ENCODE measurements around the gene GNG13. TPM values are rescaled to one million over a fixed set of nuclear protein-coding genes. Genes with fewer than 3 reads are reported as not detected.
"Not testable (repeated sequence)": the region's sequence is repeated elsewhere in the genome, so short reads cannot be mapped to it uniquely, and the experiment has no call there.

The GNG13 gene
- total RNA-seq, 1 donor from 2014 or later: not detected

DNA sequence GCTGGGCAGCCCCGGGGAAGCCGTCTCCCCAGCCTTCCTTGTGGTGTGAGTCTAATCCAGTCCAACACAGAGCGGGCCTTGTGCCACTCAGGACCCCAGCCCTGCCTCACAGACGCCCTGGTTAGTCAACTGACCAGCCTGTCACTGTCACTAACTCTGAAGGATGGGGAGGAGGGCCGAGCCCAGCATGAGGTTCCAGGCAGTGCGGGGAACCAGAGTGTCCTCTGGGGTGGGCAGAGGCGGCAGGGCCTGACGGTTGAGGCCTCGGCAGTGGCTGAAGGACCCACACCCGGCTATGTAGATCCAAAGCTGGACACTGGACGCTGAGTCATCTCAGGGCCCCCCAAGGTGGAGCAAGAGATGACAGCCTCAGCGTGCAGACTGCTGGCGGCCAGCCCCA lies 21.0 kb downstream of the GNG13 start:
- no peak for DNase-seq (ENCODE audit: low read depth, low spot score)

DNA sequence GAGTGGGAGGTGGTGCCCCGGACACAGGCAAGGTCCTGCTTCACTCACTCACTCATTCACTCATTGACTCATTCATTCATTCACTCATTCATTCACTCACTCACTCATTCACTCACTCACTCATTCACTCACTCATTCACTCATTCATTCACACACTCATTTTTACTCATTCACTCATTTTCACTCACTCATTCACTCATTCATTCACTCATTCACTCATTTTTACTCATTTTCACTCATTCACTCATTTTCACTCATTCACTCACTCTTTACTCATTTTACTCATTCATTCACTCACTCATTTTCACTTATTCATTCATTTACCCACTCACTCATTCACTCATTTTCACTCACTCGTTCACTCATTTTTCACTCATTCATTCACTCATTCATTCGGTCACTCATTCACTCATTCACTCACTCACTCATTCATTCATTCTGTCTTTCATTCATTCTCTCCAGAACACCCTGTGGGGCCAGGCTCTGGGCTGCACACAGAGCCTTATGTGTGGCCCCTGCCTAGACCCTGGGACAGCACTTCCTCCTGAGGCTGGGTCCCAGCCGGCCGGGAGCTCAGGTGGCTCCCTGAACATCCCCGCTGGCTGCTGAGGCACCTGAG lies 21.5 kb downstream of the GNG13 start:
- no peak for DNase-seq (ENCODE audit: low read depth, low spot score)

DNA sequence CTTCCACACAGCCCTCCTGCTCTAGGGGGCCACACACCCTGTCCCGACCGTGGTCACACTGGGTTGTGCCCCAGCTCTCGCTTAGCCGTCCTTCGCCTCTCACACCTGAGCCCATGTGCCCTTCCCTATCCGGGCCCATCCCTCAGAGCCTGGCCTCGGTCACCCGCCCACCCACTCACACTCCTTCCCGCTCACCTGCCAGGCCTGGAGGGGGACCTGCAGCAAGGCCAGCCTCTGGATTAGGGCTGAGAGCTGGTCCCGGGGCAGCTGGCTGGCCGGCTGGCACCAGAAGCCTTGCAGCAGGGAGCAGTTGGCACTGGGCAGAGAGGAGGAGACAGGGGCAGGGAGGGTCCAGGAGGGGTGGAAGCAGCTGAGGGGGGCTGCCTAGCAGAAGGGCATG lies 22.1 kb downstream of the GNG13 start:
- DNase-seq (ENCODE audit: low read depth, low spot score): no peak

DNA sequence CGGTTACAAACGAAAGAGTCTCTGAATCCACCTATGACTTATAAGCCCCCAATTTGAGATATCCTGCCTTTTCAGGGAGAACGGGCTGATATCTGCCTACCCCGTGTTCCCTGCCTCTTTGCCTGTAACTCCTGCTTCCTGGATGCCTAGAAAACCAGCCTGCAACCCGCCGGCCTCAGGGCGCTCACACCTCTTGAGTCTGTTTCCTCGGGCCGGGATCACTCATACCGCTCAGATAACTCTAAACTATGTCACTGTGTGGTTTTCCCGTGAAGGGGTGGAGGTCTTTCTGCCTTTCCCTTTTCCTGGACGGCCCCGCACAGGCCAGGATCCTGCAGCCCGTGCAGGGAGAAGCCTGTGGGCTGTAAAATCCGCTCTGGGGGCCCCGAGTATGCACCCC lies 22.7 kb downstream of the GNG13 start:
- no peak for DNase-seq (ENCODE audit: low read depth, low spot score)

DNA sequence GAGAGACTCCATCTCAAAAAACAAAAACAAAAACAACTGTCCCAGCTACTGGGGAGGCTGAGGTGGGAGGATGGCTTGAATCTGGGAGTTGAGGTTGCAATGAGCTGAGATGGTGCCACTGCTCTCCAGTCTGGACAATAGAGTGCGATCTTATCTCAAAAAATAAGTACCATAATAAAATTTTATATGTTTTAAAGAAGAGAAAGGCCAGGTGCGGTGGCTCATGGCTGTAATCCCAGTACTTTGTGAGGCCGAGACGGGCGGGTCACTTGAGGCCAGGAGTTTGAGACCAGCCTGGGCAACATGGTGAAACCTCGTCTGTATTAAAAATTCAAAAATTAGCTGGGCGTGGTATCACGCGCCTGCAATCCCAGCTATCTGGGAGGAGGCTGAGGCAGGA lies 23.7 kb downstream of the GNG13 start:
- no peak for DNase-seq (ENCODE audit: low read depth, low spot score)

DNA sequence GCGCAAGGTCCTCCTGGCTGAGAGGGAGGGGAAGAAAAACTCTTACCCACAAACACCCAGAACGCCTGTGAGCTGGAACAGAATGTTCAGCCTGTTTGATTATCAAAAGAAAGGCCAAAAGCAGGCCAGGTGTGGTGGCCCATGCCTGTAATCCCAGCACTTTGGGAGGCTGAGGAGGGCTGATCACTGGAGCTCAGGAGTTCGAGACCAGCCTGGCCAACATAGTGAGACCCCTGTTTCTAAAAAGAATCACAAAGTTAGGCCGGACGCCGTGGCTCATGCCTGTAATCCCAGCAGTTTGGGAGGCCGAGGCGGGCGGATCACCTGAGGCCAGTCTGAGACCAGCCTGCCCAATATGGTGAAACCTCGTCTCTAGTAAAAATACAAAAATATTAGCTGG lies 24.2 kb downstream of the GNG13 start:
- not testable (repeated sequence) for DNase-seq (ENCODE audit: low read depth, low spot score)

DNA sequence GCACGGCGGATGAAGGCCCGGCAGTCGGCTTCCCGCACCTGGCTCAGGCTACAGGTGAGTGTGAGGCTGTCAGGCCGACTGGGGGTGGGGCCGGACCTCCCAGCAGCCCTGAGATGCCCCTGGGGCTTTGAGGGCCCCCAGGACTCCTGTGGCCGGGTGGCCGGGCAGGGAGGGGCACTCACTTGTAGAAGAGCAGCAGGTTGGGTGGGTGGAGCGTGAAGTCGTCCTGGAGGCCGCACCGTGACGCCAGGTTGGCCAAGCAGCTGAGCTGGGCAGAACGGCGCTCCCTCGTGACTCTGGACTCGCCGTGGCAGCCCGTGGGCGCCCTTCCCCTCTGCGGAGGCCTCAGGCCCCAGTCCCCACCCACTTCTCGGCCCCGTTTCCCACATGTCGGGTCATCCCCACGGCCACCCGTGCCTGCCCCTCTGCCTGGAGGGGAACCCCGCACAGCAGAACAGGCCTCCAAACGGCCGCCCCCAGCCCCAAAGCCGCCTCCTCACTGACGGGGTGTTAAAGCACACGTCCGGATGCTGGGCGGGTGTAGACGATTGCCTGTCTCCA lies 25.2 kb downstream of the GNG13 start:
- no peak for DNase-seq (ENCODE audit: low read depth, low spot score)

DNA sequence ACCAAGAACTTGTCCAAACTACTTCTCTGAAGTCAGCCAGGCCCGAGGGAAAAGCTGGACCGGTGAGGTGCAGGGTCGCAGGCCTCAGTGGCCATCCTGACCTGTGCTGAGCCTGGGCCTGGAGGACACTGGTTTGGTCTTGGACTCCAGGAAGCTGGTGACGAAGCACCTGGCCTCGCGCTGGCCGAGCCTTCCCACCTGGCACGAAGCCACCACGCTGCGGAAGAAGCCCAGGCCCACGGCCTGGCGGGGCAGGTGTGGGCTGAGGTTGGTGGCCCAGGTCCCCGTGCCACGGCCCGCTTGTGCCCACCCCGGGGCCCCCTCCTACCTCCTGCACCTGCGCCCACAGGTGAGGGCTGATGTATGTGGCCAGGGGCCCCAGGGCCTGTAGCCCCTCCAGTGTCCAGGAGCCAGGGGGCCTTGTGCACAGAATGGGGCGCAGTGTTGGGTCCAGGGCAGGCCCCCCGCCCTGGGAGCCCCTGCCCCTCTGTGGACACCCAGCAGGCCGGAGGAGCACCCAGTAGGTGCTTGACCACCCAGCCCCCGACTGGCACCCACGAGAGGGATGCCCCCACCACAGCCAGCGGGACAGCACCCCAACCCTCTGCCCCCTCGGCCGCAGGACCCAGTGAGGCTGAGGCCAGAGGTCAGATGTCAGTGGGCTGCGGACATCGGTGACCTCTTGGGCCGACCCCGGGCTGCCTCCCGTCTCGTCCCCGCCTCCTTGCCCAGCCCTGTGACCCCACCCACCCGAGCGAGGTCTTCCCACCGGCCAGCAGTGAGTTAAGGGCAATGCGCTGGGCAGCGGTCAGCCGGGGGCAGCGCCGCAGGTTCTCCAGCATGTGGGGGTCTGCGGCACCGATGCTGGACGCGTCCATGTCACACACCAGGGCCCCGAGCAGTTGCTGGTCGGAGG lies 26.2 kb downstream of the GNG13 start:
- no peak for DNase-seq (ENCODE audit: low read depth, low spot score)

DNA sequence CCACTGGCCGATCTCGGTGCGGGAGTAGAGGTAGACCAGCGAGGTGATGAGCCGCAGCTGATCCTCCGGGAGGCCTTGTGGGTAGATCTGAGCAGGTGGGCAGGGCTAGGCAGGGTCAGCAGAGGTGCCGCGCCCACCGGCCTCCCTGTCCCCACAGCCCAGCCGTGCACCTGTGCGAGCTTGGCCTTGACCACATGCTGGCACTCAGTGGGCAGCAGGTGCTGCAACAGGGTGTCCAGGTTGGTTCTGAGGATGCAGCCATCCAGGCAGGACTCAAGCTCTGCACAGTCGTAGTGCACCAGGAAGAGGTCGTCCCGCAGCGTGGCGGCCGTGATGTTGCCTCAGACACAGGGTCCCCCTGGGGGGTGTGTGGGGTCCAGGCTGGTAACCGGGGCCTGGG lies 27.6 kb downstream of the GNG13 start:
- no peak for DNase-seq (ENCODE audit: low read depth, low spot score)

DNA sequence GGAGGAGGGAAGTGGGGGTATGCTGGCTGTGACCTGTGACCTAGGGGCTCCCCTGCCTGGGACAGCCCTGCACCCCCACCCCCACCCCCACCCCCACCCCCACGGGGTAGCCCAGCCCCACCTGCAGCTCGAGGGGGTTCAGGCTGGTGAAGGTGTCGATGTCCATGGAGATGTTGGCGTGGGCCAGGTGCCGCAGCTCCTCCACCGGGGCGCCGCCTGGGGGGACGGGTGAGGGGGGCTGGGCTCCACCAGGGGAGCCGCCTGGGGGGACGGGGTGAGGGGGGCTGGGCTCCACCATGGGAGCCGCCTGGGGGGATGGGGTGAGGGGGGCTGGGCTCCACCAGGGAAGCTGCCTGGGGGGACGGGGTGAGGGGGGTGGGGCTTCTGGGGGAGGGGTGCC lies 30.1 kb downstream of the GNG13 start:
- no peak for DNase-seq (ENCODE audit: low read depth, low spot score)

DNA sequence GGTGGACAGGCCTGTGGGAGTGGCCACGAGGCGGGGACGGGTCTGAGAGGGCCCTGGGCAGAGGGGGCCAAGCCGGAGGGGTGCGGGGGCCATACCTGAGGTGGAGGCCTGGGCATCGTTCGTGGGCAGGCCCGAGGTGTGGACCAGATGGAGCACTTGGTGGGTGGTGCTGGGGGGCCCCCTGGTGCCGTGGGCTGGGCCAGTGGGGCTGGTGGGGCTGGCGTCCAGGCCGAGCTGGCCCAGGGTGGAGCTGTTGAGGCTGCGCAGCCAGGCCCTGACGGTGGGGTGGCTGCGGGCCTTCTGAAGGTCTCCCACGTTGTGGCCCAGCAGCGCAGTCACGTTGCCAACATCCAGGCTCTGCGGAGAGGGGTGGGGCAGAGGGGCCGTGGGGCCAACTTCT lies 30.6 kb downstream of the GNG13 start:
- no peak for DNase-seq (ENCODE audit: low read depth, low spot score)

DNA sequence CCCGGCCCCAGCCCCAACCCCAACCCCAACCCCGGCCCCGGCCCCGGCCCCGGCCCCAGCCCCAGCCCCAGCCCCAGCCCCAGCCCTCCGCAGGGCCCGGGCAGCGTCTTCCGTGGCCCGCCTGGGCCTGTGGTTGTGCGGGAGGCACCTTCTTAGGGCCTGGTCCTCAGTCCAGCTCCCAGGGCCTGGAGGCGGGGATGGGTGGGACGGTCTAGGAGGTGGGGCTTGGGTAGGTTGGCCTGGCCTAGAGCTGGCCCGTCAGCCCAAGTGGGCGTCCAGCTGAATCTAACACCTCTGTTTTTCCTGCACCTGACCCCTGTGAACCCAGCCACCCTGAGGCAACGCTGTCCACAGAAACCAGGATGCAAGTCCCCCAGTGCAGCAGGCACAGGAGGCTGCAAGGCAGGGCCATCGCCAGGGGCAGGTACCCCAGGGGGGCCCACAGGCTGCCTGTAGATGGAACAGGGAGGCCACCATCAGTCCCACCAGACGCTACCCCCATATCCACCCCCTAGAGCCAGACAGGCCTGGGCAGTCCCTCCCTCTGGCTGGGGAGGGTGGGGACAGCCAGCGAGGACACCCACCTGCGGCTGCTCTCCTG lies 31.2 kb downstream of the GNG13 start:
- no peak for DNase-seq (ENCODE audit: low read depth, low spot score)

DNA sequence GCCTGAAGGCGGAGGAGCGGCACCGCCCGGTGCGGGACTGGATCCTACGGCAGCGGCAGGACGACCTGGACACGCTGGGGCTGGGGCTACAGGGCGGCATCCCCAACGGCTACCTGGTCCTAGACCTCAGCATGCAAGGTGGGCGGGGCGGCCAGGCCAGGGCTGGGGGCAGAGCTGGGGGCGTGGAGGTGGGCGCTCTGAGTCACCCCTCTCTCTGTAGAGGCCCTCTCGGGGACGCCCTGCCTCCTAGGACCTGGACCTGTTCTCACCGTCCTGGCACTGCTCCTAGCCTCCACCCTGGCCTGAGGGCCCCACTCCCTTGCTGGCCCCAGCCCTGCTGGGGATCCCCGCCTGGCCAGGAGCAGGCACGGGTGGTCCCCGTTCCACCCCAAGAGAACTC lies 32.1 kb downstream of the GNG13 start:
- no peak for DNase-seq (ENCODE audit: low read depth, low spot score)

DNA sequence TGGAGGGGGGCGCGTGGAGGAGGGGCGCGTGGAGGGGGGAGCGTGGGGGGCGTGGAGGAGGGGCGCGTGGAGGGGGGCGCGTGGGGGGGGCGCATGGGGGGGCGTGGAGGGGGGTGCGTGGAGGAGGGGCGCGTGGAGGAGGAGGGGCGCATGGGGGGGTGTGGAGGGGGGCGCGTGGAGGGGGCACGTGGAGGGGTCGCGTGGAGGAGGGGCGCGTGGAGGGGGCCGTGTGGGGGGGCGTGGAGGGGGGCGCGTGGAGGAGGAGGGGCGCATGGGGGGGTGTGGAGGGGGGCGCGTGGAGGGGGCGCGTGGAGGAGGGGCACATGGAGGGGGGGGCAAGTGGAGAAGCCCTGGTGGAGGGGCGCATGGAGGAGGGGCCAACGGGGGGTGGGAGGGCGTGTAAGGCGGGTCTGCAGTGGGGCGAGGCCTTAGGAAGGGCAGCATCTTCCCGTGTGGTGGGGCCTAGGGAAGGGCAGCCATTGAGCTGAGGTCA lies 32.7 kb downstream of the GNG13 start:
- no peak for DNase-seq (ENCODE audit: low read depth, low spot score)

DNA sequence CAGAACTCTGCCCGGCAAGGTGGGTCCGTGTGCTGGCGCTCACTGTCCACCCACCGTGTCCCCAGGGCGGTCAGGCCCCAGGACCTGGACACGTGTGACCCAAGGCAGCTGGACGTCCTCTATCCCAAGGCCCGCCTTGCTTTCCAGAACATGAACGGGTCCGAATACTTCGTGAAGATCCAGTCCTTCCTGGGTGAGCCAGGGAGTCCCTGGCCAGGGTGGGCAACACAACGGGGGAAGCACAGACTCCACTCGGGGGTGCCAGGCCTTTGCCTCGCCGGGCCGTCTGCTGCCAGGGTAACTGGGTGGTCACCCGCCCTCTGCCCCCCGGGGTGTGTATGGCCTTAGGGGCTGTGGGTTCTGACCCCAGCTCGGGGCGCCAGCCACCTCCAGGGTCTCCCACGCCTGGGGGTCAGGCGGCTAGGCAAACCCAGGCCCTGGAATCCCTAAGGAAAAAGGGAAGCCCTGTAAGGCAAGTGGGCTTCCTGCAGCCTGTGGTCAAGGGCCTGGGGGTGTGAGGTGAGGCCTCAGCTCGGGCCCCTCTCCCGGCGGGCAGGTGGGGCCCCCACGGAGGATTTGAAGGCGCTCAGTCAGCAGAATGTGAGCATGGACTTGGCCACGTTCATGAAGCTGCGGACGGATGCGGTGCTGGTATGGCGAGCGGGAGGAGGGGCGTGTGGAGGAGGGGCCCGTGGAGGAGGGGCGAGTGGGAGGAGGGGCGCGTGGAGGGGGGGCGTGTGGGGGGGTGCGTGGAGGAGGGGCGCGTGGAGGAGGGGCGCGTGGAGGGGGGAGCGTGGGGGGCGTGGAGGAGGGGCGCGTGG lies 33.5 kb downstream of the GNG13 start:
- DNase-seq (ENCODE audit: low read depth, low spot score): no peak

DNA sequence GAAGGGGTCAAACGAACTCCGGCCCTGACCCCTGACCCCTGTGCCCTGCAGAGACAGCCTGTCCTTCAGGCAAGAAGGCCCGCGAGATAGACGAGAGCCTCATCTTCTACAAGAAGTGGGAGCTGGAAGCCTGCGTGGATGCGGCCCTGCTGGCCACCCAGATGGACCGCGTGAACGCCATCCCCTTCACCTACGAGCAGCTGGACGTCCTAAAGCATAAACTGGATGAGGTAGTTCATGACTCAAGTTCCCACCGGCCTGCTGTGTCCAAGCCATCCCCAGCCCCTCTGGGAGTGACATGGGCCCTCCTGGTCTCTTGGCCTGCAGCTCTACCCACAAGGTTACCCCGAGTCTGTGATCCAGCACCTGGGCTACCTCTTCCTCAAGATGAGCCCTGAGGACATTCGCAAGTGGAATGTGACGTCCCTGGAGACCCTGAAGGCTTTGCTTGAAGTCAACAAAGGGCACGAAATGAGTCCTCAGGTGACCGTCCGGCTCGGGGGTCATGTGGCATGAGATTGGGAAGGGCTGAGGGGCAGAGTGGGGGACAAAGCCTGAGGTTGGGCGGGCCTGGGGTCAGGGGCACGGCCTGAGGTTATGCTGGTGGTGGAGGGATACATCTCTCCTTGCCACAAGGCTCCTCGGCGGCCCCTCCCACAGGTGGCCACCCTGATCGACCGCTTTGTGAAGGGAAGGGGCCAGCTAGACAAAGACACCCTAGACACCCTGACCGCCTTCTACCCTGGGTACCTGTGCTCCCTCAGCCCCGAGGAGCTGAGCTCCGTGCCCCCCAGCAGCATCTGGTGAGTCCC lies 34.3 kb downstream of the GNG13 start:
- DNase-seq (ENCODE audit: low read depth, low spot score): no peak

DNA sequence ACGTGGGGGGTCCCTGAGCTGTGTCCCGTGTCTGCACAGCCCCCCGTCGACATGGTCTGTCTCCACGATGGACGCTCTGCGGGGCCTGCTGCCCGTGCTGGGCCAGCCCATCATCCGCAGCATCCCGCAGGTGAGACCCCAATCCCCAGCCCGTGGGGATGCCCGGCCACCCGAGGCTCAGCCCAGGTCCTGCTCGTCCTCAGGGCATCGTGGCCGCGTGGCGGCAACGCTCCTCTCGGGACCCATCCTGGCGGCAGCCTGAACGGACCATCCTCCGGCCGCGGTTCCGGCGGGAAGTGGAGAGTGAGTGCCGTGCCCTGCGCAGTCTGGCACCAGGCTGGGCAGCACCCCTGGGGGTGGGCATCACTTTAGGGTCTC lies 35.1 kb downstream of the GNG13 start:
- no peak for DNase-seq (ENCODE audit: low read depth, low spot score)

DNA sequence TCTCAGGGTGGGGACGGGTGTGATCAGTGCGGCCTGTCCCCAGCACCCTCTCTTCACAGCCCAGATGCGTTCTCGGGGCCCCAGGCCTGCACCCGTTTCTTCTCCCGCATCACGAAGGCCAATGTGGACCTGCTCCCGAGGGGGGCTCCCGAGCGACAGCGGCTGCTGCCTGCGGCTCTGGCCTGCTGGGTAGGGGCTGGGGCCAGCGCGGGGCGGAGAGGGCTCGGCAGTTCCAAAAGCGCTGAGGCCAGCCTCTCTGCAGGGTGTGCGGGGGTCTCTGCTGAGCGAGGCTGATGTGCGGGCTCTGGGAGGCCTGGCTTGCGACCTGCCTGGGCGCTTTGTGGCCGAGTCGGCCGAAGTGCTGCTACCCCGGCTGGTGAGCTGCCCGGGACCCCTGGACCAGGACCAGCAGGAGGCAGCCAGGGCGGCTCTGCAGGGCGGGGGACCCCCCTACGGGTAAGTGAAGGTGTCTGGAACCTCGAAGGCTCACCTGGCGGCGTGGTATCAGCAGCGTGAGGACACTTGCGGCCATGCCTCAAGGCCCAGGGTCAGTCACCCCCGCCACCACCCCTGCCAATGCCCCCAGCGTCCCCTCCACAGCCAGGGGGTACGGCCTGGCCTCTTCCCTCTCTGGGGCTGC lies 35.6 kb downstream of the GNG13 start:
- DNase-seq (ENCODE audit: low read depth, low spot score): no peak

DNA sequence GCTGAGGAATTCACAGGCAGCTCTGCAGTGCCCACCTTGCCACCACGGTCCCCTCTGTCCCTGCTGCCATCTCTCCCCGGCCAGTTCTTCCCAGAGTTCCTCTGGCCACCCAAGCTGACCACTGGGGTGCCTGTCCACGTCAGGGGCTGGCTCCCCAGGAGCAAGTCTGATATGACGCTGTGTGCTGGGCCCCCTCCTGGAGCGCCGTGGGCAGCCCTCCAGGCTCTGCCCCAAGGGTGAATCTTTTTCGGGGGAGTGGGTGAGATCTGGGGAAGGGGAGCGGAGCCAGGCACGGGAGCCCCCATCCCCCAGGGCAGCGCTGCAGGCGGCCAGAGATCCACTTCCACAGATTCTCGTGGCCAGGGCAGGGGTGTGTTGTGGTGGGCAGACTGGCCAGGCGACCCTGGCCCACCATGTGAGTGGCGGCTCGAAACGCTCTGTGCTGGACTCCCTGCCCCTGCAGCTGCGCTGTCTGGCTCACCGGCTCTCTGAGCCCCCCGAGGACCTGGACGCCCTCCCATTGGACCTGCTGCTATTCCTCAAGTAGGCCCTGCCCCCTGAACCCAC lies 36.3 kb downstream of the GNG13 start:
- no peak for DNase-seq (ENCODE audit: low read depth, low spot score)
